ENCODE results near the gene TRIM45.

GRCh38 chr1:117106478-117106877 is 15.1 kb downstream of the TRIM45 start:
- TF ChIP-seq CTCF (IDR thresholded peaks at IDR 0.05) (no peak), POLR2AphosphoS5 (IDR thresholded peaks at IDR 0.05; ENCODE audit: insufficient read depth in 1 of 2, low read depth in 1 of 2) (no peak), POLR2A (IDR thresholded peaks at IDR 0.05) (no peak)
